ENCODE data around the gene ANKRD27.

GRCh38 chr19:32615569-32615968, 59.4 kb downstream of the ANKRD27 start:
- TF ChIP-seq CTCF (IDR thresholded peaks at IDR 0.05) = no peak
- TF ChIP-seq POLR2A (IDR thresholded peaks at IDR 0.05) = no peak

All from heart left ventricle (tissue), 13 donors.